CD4-positive, CD25-positive, alpha-beta regulatory T cell (primary cell): ENCODE results near the gene SMURF2. TPM values are rescaled to one million over a fixed set of nuclear protein-coding genes. Genes with fewer than 3 reads are reported as not detected.
A peak's percentile ranks its signal among the peaks of the same experiment; 100 is the strongest.

ENCODE experiments used
- ATAC-seq, 2 donors: fragments of 150-1000 bp; cut with Tn5 transposase; one replicate each; pipeline ENCODE4 v1.10.0; 2021; ENCODE audit warnings: low read depth in 2 of 2, moderate number of reproducible peaks in 2 of 2, moderate library complexity in 1 of 2
- DNase-seq, 3 donors: peaks; one replicate each; pipeline versions ENCODE4 v3.0.0 to v3.0.0-alpha.2; 2012 to 2022; ENCODE audit warnings: mixed read lengths in 1 of 3
- H3K27ac ChIP-seq: one replicate; pipeline ENCODE4 v1.7.0; 2013; ENCODE audit warnings: mild to moderate bottlenecking, low read length; ENCODE audit not compliant: insufficient read depth, poor library complexity, severe bottlenecking
- H3K27me3 ChIP-seq: one replicate; pipeline ENCODE4 v1.7.0; 2013; ENCODE audit warnings: low read length; ENCODE audit not compliant: control insufficient read depth, insufficient read depth
- H3K36me3 ChIP-seq: one replicate; pipeline ENCODE4 v1.7.0; 2013; ENCODE audit warnings: mild to moderate bottlenecking, low read length, moderate library complexity; ENCODE audit not compliant: control insufficient read depth, insufficient read depth
- H3K4me1 ChIP-seq: 2 replicates; pipeline ENCODE4 v1.7.0; 2013; ENCODE audit warnings: mild to moderate bottlenecking, low read length; ENCODE audit not compliant: insufficient read depth, control insufficient read depth, poor library complexity, severe bottlenecking
- H3K4me3 ChIP-seq: one replicate; pipeline ENCODE4 v1.7.0; 2013; ENCODE audit warnings: low read depth, mild to moderate bottlenecking, low read length, moderate library complexity
- H3K9me3 ChIP-seq, 2 experiments: 1 replicate in 1 of 2; 2 replicates in 1 of 2; pipeline ENCODE4 v1.7.0; 2013; ENCODE audit warnings: low read length in 2 of 2, mild to moderate bottlenecking in 1 of 2, moderate library complexity in 1 of 2; ENCODE audit not compliant: control insufficient read depth in 2 of 2
- H3K27ac Mint-ChIP-seq, 3 donors: one replicate each; pipeline ENCODE4 v1.8.0; 2020 to 2022; ENCODE audit warnings: mild to moderate bottlenecking in 3 of 3, mixed read lengths in 3 of 3, moderate library complexity in 2 of 3
- H3K27me3 Mint-ChIP-seq: one replicate; pipeline ENCODE4 v1.8.0; 2022; ENCODE audit warnings: mild to moderate bottlenecking, mixed read lengths
- H3K36me3 Mint-ChIP-seq: one replicate; pipeline ENCODE4 v1.8.0; 2020; ENCODE audit warnings: mixed read lengths
- H3K4me1 Mint-ChIP-seq, 4 donors: one replicate each; pipeline ENCODE4 v1.8.0; 2020 to 2022; ENCODE audit warnings: mixed read lengths in 4 of 4, mild to moderate bottlenecking in 1 of 4
- H3K4me3 Mint-ChIP-seq, 4 donors: one replicate each; pipeline ENCODE4 v1.8.0; 2020 to 2022; ENCODE audit warnings: mild to moderate bottlenecking in 4 of 4, mixed read lengths in 4 of 4, moderate library complexity in 3 of 4
- H3K9me3 Mint-ChIP-seq, 7 donors: one replicate each; pipeline ENCODE4 v1.8.0; 2020 to 2022; ENCODE audit warnings: mixed read lengths in 7 of 7, mild to moderate bottlenecking in 3 of 7, moderate library complexity in 2 of 7
- polyA plus RNA-seq, 4 donors: library from polyadenylated mRNA; unstranded; fragments of 300-500 nt; fragmentation: Illumina TruSeq; gene quantifications; one replicate each; pipeline ENCODE4 v1.2.3, GENCODE V29; 2021
- total RNA-seq: library from RNA; stranded (reverse); gene quantifications from one replicate; pipeline ENCODE4 v1.2.3, GENCODE V29; 2022

SMURF2 gene
- total and polyA plus RNA-seq, 5 donors from 2014 or later = 4.0 to 18.7 (median 4.7) TPM

- Histone ChIP-seq H3K9me3 (no peaks in the 10 kb centered on the region), H3K27me3 (no peaks in the 10 kb centered on the region), H3K27ac (no peak overlapping the region), H3K4me3 (no peak overlapping the region), H3K4me1 (no peaks in the 10 kb centered on the region), H3K36me3 (peaks cover 98% of the 10 kb centered on the region)
- no peak for ATAC-seq
- H3K27me3 Mint-ChIP-seq = no peaks in the 10 kb centered on the region
- H3K27ac Mint-ChIP-seq = no peak overlapping the region
- H3K4me3 Mint-ChIP-seq = no peak overlapping the region
- H3K9me3 Mint-ChIP-seq = no peaks in the 10 kb centered on the region
- no peak for DNase-seq
- peaks cover 0 to 7% (median 3%) of the 10 kb centered on the region in 4 donors for H3K4me1 Mint-ChIP-seq
- peaks cover 60% of the 10 kb centered on the region for H3K36me3 Mint-ChIP-seq
These were observed 129.7 kb downstream of the SMURF2 start for GRCh38 chr17:64532409-64532808.

GRCh38 chr17:64531955-64532371, 130.1 kb downstream of the SMURF2 start:
- DNase-seq (no peak), ATAC-seq (no peak)
- no peak overlapping the region for H3K4me3 ChIP-seq
- H3K9me3 Mint-ChIP-seq = no peaks in the 10 kb centered on the region
- no peaks in the 10 kb centered on the region for H3K27me3 Mint-ChIP-seq
- H3K27me3 ChIP-seq = no peaks in the 10 kb centered on the region
- H3K4me3 Mint-ChIP-seq = no peak overlapping the region
- peaks cover 98% of the 10 kb centered on the region for H3K36me3 ChIP-seq
- peaks cover 0 to 11% (median 4%) of the 10 kb centered on the region in 4 donors for H3K4me1 Mint-ChIP-seq
- H3K27ac ChIP-seq = no peak overlapping the region
- no peaks in the 10 kb centered on the region for H3K9me3 ChIP-seq
- H3K36me3 Mint-ChIP-seq = peaks cover 60% of the 10 kb centered on the region
- H3K4me1 ChIP-seq = no peaks in the 10 kb centered on the region
- H3K27ac Mint-ChIP-seq = no peak overlapping the region

DNA sequence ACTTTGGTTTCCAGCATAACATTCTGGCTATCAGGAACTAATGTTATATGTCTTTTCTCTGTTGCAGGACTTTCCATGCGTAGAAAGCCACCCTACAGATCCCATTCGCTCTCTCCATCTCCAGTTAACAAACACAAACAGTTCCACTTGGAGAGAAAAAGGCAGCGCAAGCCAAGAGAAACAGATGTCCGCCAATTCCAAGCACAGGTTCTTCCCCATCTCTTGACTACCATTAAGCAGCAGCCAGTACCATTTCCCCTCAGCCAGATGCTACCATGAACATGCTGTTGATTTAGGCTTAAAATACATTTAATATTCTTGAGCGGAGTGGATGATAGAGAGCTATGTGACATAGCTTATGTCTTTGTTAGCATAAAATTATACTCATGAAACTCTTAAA, 132.9 kb downstream of the SMURF2 start:
- Mint-ChIP-seq H3K27me3 (no peaks in the 10 kb centered on the region), H3K9me3 (no peaks in the 10 kb centered on the region), H3K27ac (no peak overlapping the region), H3K36me3 (peaks cover 63% of the 10 kb centered on the region), H3K4me3 (no peak overlapping the region), H3K4me1 (peaks cover 0 to 18% (median 4%) of the 10 kb centered on the region in 4 donors)
- no peak for DNase-seq
- Histone ChIP-seq H3K4me1 (no peaks in the 10 kb centered on the region), H3K27ac (no peak overlapping the region), H3K4me3 (no peak overlapping the region), H3K36me3 (peaks cover 93% of the 10 kb centered on the region), H3K27me3 (no peaks in the 10 kb centered on the region), H3K9me3 (no peaks in the 10 kb centered on the region)
- no peak for ATAC-seq

DNA sequence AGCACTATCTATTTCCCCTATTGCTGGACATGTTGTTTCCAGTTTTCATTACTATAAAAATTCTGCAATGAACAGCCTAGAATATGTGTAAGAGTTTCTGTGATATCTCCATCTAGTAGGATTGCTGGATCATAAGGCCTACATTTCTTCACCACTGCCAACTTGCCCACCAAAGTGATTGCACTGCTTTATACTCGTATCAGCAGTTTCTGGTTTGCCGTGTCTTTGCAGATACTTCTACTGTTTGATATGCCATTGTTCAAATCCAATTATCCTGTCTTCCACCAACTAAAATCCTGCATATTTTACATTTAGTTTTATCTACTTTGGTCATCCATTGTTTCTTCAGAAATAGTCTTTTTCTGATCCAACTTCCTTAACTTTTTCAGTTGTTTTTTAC, 134.2 kb downstream of the SMURF2 start:
- no peaks in the 10 kb centered on the region for H3K9me3 Mint-ChIP-seq
- no peaks in the 10 kb centered on the region for H3K27me3 Mint-ChIP-seq
- peaks cover 0 to 18% (median 8%) of the 10 kb centered on the region in 4 donors for H3K4me1 Mint-ChIP-seq
- peaks cover 92% of the 10 kb centered on the region for H3K36me3 ChIP-seq
- no peak for ATAC-seq
- H3K9me3 ChIP-seq = no peaks in the 10 kb centered on the region
- H3K4me1 ChIP-seq = no peaks in the 10 kb centered on the region
- no peak for DNase-seq
- peak overlapping the region in 1 of 3 donors; percentile 50 for H3K27ac Mint-ChIP-seq
- H3K36me3 Mint-ChIP-seq = peaks cover 62% of the 10 kb centered on the region
- no peaks in the 10 kb centered on the region for H3K27me3 ChIP-seq
- no peak overlapping the region for H3K27ac ChIP-seq
- no peak overlapping the region for H3K4me3 Mint-ChIP-seq
- no peak overlapping the region for H3K4me3 ChIP-seq

DNA sequence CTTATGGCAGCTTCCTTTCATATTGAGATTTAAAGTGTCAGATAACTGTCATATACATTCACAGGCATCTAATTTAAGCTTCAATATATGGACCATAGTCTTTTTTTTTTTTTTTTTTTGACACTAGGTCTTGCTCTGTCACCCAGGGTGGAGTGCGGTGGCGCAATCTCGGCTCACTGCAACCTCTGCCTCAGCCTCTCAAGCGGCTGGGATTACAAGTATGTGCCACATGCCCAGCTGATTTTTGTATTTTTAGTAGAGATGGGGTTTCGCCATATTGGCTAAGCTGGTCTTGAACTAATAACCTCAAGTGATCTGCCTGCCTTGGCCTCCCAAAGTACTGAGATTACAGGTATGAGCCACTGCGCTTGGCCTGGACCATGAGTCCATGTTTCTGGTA, 141.7 kb downstream of the SMURF2 start:
- Histone ChIP-seq H3K9me3 (no peaks in the 10 kb centered on the region), H3K4me1 (no peaks in the 10 kb centered on the region), H3K4me3 (no peak overlapping the region), H3K36me3 (peaks cover 83% of the 10 kb centered on the region), H3K27me3 (no peaks in the 10 kb centered on the region), H3K27ac (no peak overlapping the region)
- no peaks in the 10 kb centered on the region for H3K27me3 Mint-ChIP-seq
- H3K4me3 Mint-ChIP-seq = no peak overlapping the region
- peaks cover 6 to 20% (median 8%) of the 10 kb centered on the region in 4 donors for H3K4me1 Mint-ChIP-seq
- ATAC-seq = no peak
- peaks cover 37% of the 10 kb centered on the region for H3K36me3 Mint-ChIP-seq
- H3K27ac Mint-ChIP-seq = no peak overlapping the region
- no peak for DNase-seq
- H3K9me3 Mint-ChIP-seq = no peaks in the 10 kb centered on the region

DNA sequence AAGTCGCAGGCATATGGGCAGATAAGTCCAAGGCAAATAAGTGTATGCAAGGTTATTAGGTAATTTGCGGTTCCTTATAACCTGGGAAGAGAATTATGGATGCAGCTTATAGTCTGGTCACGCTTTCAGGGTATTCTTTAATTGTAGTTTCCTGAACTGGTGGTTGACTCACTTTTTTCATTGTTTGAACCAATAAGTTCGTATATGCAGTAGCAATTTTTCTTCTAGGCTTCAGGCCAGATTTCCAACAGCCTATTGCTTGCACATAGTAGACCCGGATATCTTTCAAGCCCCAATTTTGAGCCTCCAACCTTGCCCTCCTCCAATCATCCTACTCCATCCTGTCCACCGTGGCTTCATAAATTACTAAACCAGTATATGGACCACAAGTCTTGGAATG, 142.5 kb downstream of the SMURF2 start:
- no peak overlapping the region for H3K4me3 ChIP-seq
- H3K27ac ChIP-seq = no peak overlapping the region
- H3K36me3 ChIP-seq = peaks cover 88% of the 10 kb centered on the region
- DNase-seq (no peak), ATAC-seq (no peak)
- H3K9me3 ChIP-seq = no peaks in the 10 kb centered on the region
- peak overlapping the region in 1 of 3 donors; percentile 80 for H3K27ac Mint-ChIP-seq
- H3K4me3 Mint-ChIP-seq = no peak overlapping the region
- H3K9me3 Mint-ChIP-seq = no peaks in the 10 kb centered on the region
- H3K27me3 Mint-ChIP-seq = no peaks in the 10 kb centered on the region
- H3K36me3 Mint-ChIP-seq = peaks cover 42% of the 10 kb centered on the region
- no peaks in the 10 kb centered on the region for H3K27me3 ChIP-seq
- H3K4me1 ChIP-seq = no peaks in the 10 kb centered on the region
- H3K4me1 Mint-ChIP-seq = peaks cover 6 to 26% (median 14%) of the 10 kb centered on the region in 4 donors

DNA sequence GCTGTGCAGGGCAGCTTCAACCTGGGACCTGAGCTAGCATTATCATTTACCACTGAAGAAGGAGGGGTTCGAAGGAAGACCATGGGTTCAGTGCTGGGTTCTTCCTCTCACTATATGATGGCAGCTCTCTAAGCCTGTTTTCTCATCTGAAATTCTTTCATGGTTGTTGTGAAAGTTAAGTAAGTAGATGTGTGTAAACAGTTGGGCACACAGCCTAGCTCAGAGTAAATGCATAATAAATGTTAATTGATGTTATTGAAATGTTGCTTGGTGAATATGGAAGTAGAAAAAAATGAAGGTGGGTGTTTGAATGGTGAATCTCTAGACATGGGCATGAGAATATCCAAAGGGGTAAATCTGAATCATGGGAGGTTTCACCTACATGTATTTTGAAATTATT, 146.3 kb downstream of the SMURF2 start:
- Mint-ChIP-seq H3K4me3 (no peak overlapping the region), H3K9me3 (no peaks in the 10 kb centered on the region), H3K36me3 (peaks cover 49% of the 10 kb centered on the region), H3K27me3 (no peaks in the 10 kb centered on the region), H3K4me1 (peaks cover 23 to 40% (median 32%) of the 10 kb centered on the region in 4 donors), H3K27ac (peak overlapping the region in 1 of 3 donors; percentile 1)
- Histone ChIP-seq H3K27ac (no peak overlapping the region), H3K36me3 (peaks cover 88% of the 10 kb centered on the region), H3K9me3 (no peaks in the 10 kb centered on the region), H3K4me3 (no peak overlapping the region), H3K27me3 (no peaks in the 10 kb centered on the region), H3K4me1 (no peaks in the 10 kb centered on the region)
- ATAC-seq = no peak
- no peak for DNase-seq

DNA sequence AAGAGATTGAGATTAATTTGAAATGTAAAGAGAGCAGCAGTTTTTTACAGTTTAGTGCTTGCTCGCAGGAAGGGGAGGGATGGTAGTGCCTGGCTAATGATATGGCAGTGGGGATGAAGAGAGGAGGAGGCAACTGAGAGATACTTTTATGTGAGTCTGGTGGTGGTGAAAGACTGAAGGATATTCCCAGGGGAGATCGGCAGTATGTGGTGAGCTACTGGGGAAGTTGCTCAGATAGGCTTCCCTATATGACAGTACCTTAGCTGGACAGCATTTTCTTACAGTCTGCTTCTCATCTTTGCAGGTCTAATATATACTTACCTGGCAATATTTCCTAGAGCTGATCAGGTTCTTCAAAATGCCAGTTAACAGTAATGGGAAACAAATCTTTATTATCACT, 146.7 kb downstream of the SMURF2 start:
- ATAC-seq = no peak
- Histone ChIP-seq H3K36me3 (peaks cover 88% of the 10 kb centered on the region), H3K27me3 (no peaks in the 10 kb centered on the region), H3K27ac (no peak overlapping the region), H3K4me3 (no peak overlapping the region), H3K4me1 (no peaks in the 10 kb centered on the region), H3K9me3 (no peaks in the 10 kb centered on the region)
- Mint-ChIP-seq H3K36me3 (peaks cover 52% of the 10 kb centered on the region), H3K27me3 (no peaks in the 10 kb centered on the region), H3K4me3 (no peak overlapping the region), H3K4me1 (peaks cover 23 to 43% (median 32%) of the 10 kb centered on the region in 4 donors), H3K27ac (peak overlapping the region in 1 of 3 donors; percentile 1), H3K9me3 (no peaks in the 10 kb centered on the region)
- DNase-seq = no peak
